ENCODE results near the gene HJV.
"Not testable (repeated sequence)": the region's sequence is repeated elsewhere in the genome, so short reads cannot be mapped to it uniquely, and the experiment has no call there.

Gene HJV

GRCh38 chr1:146021622-146022402 is at the start of gene HJV:
HJV (minus strand) TSS chr1:146021735; CDS start chr1:146020231, 1,504 bp downstream.
- no peak for DNase-seq (ENCODE audit: low read depth in 2 of 2)

- not testable (repeated sequence) for DNase-seq (ENCODE audit: low read depth in 2 of 2)
These were observed 37.6 kb upstream of the HJV start for GRCh38 chr1:146059148-146059547.

GRCh38 chr1:146051852-146052676 is 30.5 kb upstream of the HJV start:
- peak; percentile 64 to 81 for DNase-seq (ENCODE audit: low read depth in 2 of 2)

GRCh38 chr1:146051452-146051851 is 29.9 kb upstream of the HJV start:
- DNase-seq (ENCODE audit: low read depth in 2 of 2): no peak

GRCh38 chr1:146050652-146050963 is 29.1 kb upstream of the HJV start:
- not testable (repeated sequence) for DNase-seq (ENCODE audit: low read depth in 2 of 2)

GRCh38 chr1:146049866-146050651 is 28.5 kb upstream of the HJV start:
- not testable (repeated sequence) for DNase-seq (ENCODE audit: low read depth in 2 of 2)

GRCh38 chr1:146049436-146049835 is 27.9 kb upstream of the HJV start:
- DNase-seq (ENCODE audit: low read depth in 2 of 2): no peak

- DNase-seq (ENCODE audit: low read depth in 2 of 2): not testable (repeated sequence)
These were observed 27.1 kb upstream of the HJV start for GRCh38 chr1:146048514-146049115.

GRCh38 chr1:146046664-146047063 is 25.1 kb upstream of the HJV start:
- DNase-seq (ENCODE audit: low read depth in 2 of 2): no peak

GRCh38 chr1:146039844-146040194 is 18.3 kb upstream of the HJV start:
- DNase-seq (ENCODE audit: low read depth in 2 of 2): no peak

- DNase-seq (ENCODE audit: low read depth in 2 of 2): peak; percentile 75 to 82
These were observed 15.6 kb upstream of the HJV start for GRCh38 chr1:146036965-146037646.

GRCh38 chr1:146036241-146036964 is 14.9 kb upstream of the HJV start:
- DNase-seq (ENCODE audit: low read depth in 2 of 2): no peak

GRCh38 chr1:146035048-146035423 is 13.5 kb upstream of the HJV start:
- DNase-seq (ENCODE audit: low read depth in 2 of 2): no peak

- no peak for DNase-seq (ENCODE audit: low read depth in 2 of 2)
These were observed 11.2 kb upstream of the HJV start for GRCh38 chr1:146032631-146033219.

GRCh38 chr1:146031476-146031875 is 9.9 kb upstream of the HJV start:
- no peak for DNase-seq (ENCODE audit: low read depth in 2 of 2)

GRCh38 chr1:146029117-146029516 is 7.6 kb upstream of the HJV start:
- no peak for DNase-seq (ENCODE audit: low read depth in 2 of 2)

GRCh38 chr1:146026650-146027049 is 5.1 kb upstream of the HJV start:
- DNase-seq (ENCODE audit: low read depth in 2 of 2): not testable (repeated sequence)

GRCh38 chr1:146025787-146026495 is 4.4 kb upstream of the HJV start:
- not testable (repeated sequence) for DNase-seq (ENCODE audit: low read depth in 2 of 2)

GRCh38 chr1:146022403-146023127 is 1.0 kb upstream of the HJV start:
- no peak for DNase-seq (ENCODE audit: low read depth in 2 of 2)

Data from activated CD4-positive, alpha-beta T cell treated with anti-CD3 and anti-CD28 coated beads for 24 hours (primary cell).